ENCODE measurements around the gene LCE4A.

Gene LCE4A

DNA sequence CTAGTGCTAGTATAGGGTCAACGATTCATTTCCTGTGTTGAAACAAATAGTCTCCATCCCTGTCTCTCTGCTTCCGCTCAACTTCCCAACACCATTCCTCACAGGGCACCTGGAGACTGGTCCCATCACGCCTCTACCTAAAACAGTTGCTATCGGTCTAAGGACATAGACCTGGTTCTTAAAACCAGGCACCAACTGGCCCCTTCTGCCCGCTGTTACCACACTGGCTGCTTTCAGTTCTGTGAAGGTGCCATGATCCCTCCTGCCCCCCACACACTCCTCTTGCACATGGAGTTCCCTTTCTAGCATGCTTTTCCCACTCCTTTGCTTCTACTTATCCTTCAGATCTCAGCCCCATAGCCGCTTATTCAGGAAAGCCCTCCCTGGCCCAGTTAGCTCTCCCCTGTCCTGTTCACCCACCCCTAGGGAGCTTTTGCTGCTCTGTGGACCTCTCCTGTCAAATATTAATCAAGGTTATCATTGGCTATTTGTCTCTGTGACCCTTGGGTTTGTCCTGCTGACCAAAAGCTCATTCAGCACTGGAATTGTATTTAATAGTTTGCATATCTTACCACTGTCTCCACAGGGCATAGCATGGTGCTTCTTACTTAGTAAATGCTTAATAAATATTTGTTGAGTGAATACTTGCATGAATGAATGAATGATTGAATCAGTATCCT lies 37.9 kb downstream of the LCE4A start:
- TF ChIP-seq, protein P1, sequence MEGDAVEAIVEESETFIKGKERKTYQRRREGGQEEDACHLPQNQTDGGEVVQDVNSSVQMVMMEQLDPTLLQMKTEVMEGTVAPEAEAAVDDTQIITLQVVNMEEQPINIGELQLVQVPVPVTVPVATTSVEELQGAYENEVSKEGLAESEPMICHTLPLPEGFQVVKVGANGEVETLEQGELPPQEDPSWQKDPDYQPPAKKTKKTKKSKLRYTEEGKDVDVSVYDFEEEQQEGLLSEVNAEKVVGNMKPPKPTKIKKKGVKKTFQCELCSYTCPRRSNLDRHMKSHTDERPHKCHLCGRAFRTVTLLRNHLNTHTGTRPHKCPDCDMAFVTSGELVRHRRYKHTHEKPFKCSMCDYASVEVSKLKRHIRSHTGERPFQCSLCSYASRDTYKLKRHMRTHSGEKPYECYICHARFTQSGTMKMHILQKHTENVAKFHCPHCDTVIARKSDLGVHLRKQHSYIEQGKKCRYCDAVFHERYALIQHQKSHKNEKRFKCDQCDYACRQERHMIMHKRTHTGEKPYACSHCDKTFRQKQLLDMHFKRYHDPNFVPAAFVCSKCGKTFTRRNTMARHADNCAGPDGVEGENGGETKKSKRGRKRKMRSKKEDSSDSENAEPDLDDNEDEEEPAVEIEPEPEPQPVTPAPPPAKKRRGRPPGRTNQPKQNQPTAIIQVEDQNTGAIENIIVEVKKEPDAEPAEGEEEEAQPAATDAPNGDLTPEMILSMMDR (IDR thresholded peaks at IDR 0.05; ENCODE audit: extremely low read depth, missing control alignments), result no peak
- no peak for DNase-seq (ENCODE audit: low spot score)

DNA sequence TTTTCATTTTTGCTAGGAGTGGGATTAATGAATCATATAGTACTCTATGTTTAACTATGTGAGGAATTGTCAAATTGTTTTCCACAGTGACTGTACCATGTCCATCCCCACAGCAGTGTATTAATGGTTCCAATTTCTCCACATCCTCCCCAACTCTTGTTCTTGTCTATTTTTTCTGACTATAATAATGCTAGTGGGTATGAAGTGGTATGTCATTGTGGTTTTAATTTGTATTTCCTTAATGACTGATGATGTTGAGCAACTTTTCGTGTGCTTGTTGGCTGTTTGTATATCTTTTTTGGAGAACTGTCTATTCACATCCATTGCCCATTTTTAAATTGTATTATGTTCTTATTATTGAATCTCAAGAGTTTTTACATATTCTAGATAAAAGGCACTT lies 39.9 kb downstream of the LCE4A start:
- no peak for DNase-seq (ENCODE audit: low spot score)
- TF ChIP-seq, protein P1 (IDR thresholded peaks at IDR 0.05; ENCODE audit: extremely low read depth, missing control alignments), result no peak

DNA sequence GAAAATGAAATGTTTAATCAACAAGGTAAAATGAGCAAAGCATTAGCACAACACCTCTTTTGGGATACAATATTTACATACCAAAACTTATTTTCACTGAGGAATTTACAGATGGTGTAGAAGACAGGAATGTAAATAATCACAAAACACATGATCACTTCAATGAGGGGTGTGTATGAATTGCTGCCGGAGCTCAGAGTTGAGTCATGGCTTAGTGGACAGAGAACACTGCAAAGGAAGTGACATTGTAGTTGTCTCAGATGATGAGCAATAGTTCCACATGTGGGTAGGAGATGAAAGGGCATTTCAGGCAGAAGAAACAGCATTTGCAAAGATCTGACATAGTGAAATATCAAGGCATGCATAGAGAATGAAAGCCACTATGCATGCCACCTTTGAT lies 44.3 kb downstream of the LCE4A start:
- TF ChIP-seq, protein P1 (IDR thresholded peaks at IDR 0.05; ENCODE audit: extremely low read depth, missing control alignments), result no peak

DNA sequence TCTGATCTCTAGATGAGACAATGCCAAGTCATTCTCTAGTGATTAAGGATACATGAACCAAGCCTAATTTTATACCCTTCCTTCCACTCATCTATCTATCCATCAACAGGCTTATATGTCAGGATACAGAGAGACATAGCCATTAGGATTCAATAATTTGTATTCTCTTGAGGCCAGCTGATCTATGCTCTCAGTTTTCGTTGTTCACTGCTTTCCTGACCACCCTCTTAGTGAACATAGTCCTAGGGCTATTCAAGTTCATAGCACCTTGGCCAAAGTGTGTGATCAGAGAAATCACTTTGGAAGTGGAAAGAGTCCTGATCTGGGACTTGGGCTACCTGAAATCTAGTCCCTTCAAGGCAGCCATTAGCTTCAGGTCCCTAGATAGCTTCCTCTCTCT lies 45.6 kb downstream of the LCE4A start:
- TF ChIP-seq, protein P1 (IDR thresholded peaks at IDR 0.05; ENCODE audit: extremely low read depth, missing control alignments), result no peak
- DNase-seq (ENCODE audit: low spot score), result no peak

More for the DNA sequence above, 44.3 kb downstream of the LCE4A start:
- no peak for DNase-seq (ENCODE audit: low spot score)

DNA sequence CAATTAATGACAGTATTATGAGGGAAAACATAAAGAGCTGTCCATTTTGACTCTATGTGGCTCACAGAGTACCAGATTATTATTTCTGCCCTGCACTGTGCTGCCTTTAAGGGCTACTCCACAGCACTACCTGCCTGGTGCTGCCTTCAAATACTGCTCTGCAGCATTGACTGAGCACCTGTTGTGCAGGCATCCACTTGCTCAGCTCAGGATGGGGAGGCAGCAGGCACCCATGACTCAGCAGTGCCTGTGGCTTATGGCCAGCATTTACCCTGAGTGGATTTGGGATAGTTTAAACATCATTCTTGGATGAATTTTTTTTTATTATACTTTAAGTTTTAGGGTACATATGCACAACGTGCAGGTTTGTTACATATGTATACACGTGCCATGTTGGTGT lies 48.9 kb downstream of the LCE4A start:
- TF ChIP-seq, protein P1 (IDR thresholded peaks at IDR 0.05; ENCODE audit: extremely low read depth, missing control alignments), result no peak
- DNase-seq (ENCODE audit: low spot score), result no peak

DNA sequence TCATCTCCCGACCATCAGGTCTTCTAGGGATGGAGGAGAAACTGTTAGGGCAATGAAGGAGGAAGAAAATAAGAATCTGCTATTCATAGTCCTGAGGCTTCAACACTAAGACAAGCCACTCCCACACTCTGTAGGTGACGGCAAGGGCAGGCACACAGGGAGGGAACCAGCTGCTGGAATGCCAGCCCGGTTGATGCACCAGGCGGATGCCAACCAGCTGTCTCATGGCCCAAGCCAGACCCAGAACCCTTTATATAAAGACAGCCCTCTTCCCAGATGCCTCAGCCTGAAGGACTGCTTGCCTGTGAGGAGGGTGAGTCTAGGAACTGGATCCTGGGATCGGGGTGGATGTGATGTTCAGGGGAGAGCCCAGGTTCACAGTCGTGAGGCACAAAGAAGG lies 49.8 kb downstream of the LCE4A start, which contains the start of gene KPRP:
TSS of gene KPRP (plus strand) at position 279 of the 400 bp plus-strand sequence. CDS start 1,564 bp downstream, outside the sequence.
- no peak for DNase-seq (ENCODE audit: low spot score)
- TF ChIP-seq, protein P1 (IDR thresholded peaks at IDR 0.05; ENCODE audit: extremely low read depth, missing control alignments), result no peak

DNA sequence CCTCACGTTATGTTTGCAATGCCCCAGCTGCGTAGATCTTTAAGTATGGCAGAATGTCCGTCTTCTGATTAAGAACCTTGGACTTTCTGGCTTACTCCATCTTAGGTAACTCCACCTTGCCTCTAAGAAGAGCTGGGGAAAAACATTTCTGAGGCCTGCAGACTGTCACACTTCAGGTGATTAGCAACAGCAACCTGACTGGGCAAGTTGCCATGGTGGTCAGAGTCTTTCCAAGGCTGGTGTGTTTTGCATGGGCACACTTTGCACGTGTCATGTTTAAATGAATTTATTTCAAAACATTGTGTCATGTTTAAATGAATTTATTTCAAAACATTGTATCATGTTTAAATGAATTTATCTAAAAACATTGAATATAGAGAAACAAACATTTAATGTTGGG lies 50.7 kb downstream of the LCE4A start:
- TF ChIP-seq, protein P1 (IDR thresholded peaks at IDR 0.05; ENCODE audit: extremely low read depth, missing control alignments), result no peak
- DNase-seq (ENCODE audit: low spot score), result no peak

Data from GM20000 (cell line).